Tibial nerve (tissue), 4 donors: ENCODE results near the gene SMG6. TPM values are rescaled to one million over a fixed set of nuclear protein-coding genes. Genes with fewer than 3 reads are reported as not detected.

Experiments
- DNase-seq, 2 donors: peaks; one replicate each; pipeline ENCODE4 v3.0.0-alpha.2; 2019; ENCODE audit warnings: low spot score in 2 of 2
- H3K27ac ChIP-seq, 4 donors: fragments of 200-600 bp; sonication (generic) in 3 of 4; one replicate each; pipeline ENCODE4 v1.5.1; 2017 to 2019; ENCODE audit warnings: mild to moderate bottlenecking in 1 of 4
- H3K27me3 ChIP-seq, 2 donors: fragments of 200-600 bp; sonication (generic) in 1 of 2; one replicate each; pipeline versions ENCODE4 v1.5.1 to v1.6.0; 2017 to 2019
- H3K36me3 ChIP-seq, 3 donors: fragments of 200-600 bp; sonication (generic); one replicate each; pipeline ENCODE4 v1.5.1; 2018 to 2019
- H3K4me1 ChIP-seq, 4 donors: fragments of 200-600 bp; sonication (generic) in 3 of 4; one replicate each; pipeline ENCODE4 v1.5.1; 2017 to 2019
- H3K4me3 ChIP-seq, 4 donors: fragments of 200-600 bp; sonication (generic) in 3 of 4; one replicate each; pipeline ENCODE4 v1.5.1; 2017 to 2019; ENCODE audit warnings: mild to moderate bottlenecking in 1 of 4, moderate library complexity in 1 of 4
- H3K9me3 ChIP-seq, 4 donors: fragments of 200-600 bp; sonication (generic) in 3 of 4; one replicate each; pipeline ENCODE4 v1.5.1; 2017 to 2019
- CTCF ChIP-seq, 5 experiments: fragments of 200-600 bp in 3 of 5; fragments of 450-650 bp in 2 of 5; sonication (generic) in 3 of 5; IDR thresholded peaks; one replicate each; pipeline ENCODE4 v1.5.1; 2016 to 2019; ENCODE audit warnings: antibody characterized with exemption in 5 of 5, mild to moderate bottlenecking in 3 of 5, moderate library complexity in 2 of 5
- EP300 ChIP-seq, 2 donors: sonication (generic); formaldehyde crosslinking; IDR thresholded peaks; one replicate each; pipeline ENCODE4 v1.6.1; 2017; ENCODE audit warnings: antibody characterized with exemption in 2 of 2, mild to moderate bottlenecking in 1 of 2
- POLR2A ChIP-seq, 2 donors: fragments of 450-650 bp; IDR thresholded peaks; one replicate each; pipeline ENCODE4 v1.6.1; 2017; ENCODE audit warnings: antibody characterized with exemption in 2 of 2, mild to moderate bottlenecking in 2 of 2, moderate library complexity in 2 of 2
- WGBS, 2 donors: methylation state at CpG; one replicate each; pipeline ENCODE4 v1.1.5; 2018; 5-methylcytosine and 5-hydroxymethylcytosine counted together
- total RNA-seq, 4 donors: library from RNA; depleted of rRNA; stranded (reverse); fragments of >200 nt; gene quantifications; one replicate each; pipeline ENCODE4 v1.1.0, GENCODE V29; 2016

The SMG6 gene
- total RNA-seq, 4 donors from 2014 or later = 29.5 to 86.5 (median 40.1) TPM

GRCh38 chr17:2214929-2215615 lies 88.5 kb downstream of the SMG6 start:
- no peak for TF ChIP-seq POLR2A (IDR thresholded peaks at IDR 0.05)
- no peak for TF ChIP-seq EP300 (IDR thresholded peaks at IDR 0.05)
- TF ChIP-seq CTCF (IDR thresholded peaks at IDR 0.05) = no peak
- H3K9me3 ChIP-seq = no peaks in the 10 kb centered on the region
- H3K27me3 ChIP-seq = no peaks in the 10 kb centered on the region
- no peaks in the 10 kb centered on the region for H3K36me3 ChIP-seq
- peak overlapping the region in 2 of 4 donors; percentile 2 to 33 for H3K4me3 ChIP-seq
- H3K27ac ChIP-seq = peak overlapping the region; percentile 56 to 95 (median 86)
- DNase-seq = no peak
- peaks cover 0 to 71% (median 39%) of the 10 kb centered on the region in 4 donors for H3K4me1 ChIP-seq
- 23 to 26% methylated on average over 11 of the region's 11 CpGs for WGBS, 2 donors

DNA sequence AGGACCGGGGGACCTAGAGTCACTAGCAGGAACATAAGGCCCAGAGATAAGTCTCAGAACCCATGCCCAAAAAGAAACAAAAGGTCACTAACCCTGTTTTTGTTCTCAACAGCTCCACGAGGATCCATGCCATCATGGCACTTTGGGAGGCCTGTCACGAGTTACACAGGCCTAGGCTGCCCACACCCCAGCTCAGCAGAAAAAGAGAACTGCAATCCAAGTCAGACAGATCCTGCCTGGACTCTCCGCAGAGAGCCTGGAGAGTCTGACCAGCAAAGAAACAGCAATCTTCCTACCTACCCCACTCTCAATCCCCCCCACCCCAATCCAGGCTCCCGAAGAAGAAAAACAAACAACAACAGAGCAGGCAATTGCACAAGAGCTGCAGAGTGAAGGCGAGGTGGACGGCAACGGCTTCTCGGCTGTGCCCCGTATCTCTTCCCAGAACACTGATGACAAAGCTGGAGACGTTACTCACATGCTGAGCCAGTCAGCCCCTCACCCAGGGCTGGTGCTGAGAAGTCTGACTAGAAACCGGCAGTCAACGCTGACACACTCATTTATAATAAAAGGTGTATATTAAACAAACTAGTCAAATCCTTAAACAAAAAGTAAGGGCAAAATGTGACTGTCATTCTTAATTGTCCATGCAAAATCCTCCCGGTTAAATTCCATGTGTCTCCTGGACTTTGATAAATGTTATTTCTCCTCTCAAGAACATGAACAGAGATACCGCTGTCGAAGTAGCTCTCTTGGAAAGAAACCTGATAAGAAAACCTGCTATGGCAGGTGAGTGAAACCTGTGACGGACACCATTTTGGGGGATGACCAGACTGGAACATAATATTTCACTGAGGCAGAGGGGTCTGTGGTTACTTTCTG lies 89.3 kb downstream of the SMG6 start:
- Histone ChIP-seq H3K4me1 (peaks cover 0 to 73% (median 39%) of the 10 kb centered on the region in 4 donors), H3K27ac (peak overlapping the region; percentile 56 to 95 (median 86)), H3K4me3 (no peak overlapping the region), H3K27me3 (no peaks in the 10 kb centered on the region), H3K9me3 (no peaks in the 10 kb centered on the region), H3K36me3 (no peaks in the 10 kb centered on the region)
- peak in 1 of 2 donors; percentile 38 for TF ChIP-seq POLR2A (IDR thresholded peaks at IDR 0.05)
- TF ChIP-seq CTCF (IDR thresholded peaks at IDR 0.05) = peak in 1 of 5 experiments; percentile 7
- peak in 1 of 2 donors; percentile 73 for TF ChIP-seq EP300 (IDR thresholded peaks at IDR 0.05)
- peak; percentile 39 to 52 for DNase-seq
- WGBS, 2 donors = 31 to 33% methylated on average over 17 of the region's 17 CpGs

GRCh38 chr17:2213291-2213960 lies 90.2 kb downstream of the SMG6 start:
- no peaks in the 10 kb centered on the region for H3K9me3 ChIP-seq
- no peak for DNase-seq
- TF ChIP-seq POLR2A (IDR thresholded peaks at IDR 0.05) (no peak), CTCF (IDR thresholded peaks at IDR 0.05) (no peak), EP300 (IDR thresholded peaks at IDR 0.05) (no peak)
- no peak overlapping the region for H3K4me3 ChIP-seq
- peaks cover 0 to 6% (median 0%) of the 10 kb centered on the region in 3 donors for H3K36me3 ChIP-seq
- peaks cover 0 to 73% (median 39%) of the 10 kb centered on the region in 4 donors for H3K4me1 ChIP-seq
- peak overlapping the region; percentile 56 to 95 (median 86) for H3K27ac ChIP-seq
- WGBS, 2 donors = 26 to 36% methylated on average over 11 of the region's 11 CpGs
- no peaks in the 10 kb centered on the region for H3K27me3 ChIP-seq

- no peaks in the 10 kb centered on the region for H3K27me3 ChIP-seq
- peak overlapping the region; percentile 56 to 95 (median 86) for H3K27ac ChIP-seq
- H3K36me3 ChIP-seq = peaks cover 0 to 6% (median 0%) of the 10 kb centered on the region in 3 donors
- DNase-seq = peak; percentile 37 to 58
- peaks cover 0 to 82% (median 39%) of the 10 kb centered on the region in 4 donors for H3K4me1 ChIP-seq
- H3K4me3 ChIP-seq = no peak overlapping the region
- TF ChIP-seq CTCF (IDR thresholded peaks at IDR 0.05) = no peak
- TF ChIP-seq POLR2A (IDR thresholded peaks at IDR 0.05) = no peak
- TF ChIP-seq EP300 (IDR thresholded peaks at IDR 0.05) = peak in 1 of 2 donors; percentile 73
- WGBS, 2 donors = 31 to 34% methylated on average over 10 of the region's 10 CpGs
- no peaks in the 10 kb centered on the region for H3K9me3 ChIP-seq
These were observed 91.1 kb downstream of the SMG6 start for GRCh38 chr17:2212400-2212981.
